ENCODE data around the gene HBEGF. TPM values are rescaled to one million over a fixed set of nuclear protein-coding genes. Genes with fewer than 3 reads are reported as not detected.
A peak's percentile ranks its signal among the peaks of the same experiment; 100 is the strongest.

Gene HBEGF
- total and polyA plus RNA-seq, 7 donors = 4.7 to 17.6 (median 10.9) TPM

DNA sequence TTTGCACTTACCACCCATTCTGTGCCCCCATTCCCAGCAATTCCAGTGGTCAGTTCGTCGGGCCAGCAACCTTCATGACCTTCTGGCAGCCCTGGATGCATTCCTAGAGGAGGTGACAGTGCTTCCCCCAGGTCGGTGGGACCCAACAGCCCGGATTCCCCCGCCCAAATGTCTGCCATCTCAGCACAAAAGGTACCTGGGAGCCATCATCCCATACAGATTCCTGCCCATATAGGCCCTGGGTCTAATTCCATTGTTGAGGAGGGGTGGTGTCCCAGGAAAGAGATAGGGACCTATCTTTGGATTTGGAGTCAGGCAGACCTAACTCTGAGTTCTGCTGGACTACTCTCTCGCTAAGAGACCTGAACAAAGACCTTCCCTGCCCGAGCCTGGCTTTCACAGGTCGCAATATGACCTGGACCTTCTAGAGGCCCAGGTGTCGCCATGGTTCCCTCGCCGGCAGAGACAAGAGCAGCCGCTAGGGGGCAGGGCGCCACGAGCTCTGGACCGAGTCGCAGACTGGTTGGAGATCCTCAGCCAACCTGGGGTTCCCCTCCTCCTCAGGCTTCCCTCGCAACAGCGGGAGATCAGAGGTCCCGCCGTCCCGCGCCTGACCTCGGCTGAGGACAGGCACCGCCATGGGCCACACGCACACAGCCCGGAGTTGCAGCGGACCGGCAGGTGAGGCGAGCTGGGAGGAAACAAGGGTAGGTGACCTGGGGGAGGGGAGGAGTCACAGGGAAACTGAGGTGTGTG is 16.6 kb upstream of the HBEGF start:
- Histone ChIP-seq H3K27ac (no peak overlapping the region), H3K4me3 (peak overlapping the region in 2 of 4 donors; percentile 11 to 29), H3K36me3 (no peaks in the 10 kb centered on the region), H3K4me1 (peaks cover 0 to 7% (median 5%) of the 10 kb centered on the region in 4 donors), H3K9me3 (no peaks in the 10 kb centered on the region), H3K27me3 (no peaks in the 10 kb centered on the region)
- peak; percentile 83 for DNase-seq
- TF ChIP-seq POLR2A (IDR thresholded peaks at IDR 0.05) = no peak
- TF ChIP-seq POLR2AphosphoS5 (IDR thresholded peaks at IDR 0.05) = no peak
- TF ChIP-seq, protein P1, sequence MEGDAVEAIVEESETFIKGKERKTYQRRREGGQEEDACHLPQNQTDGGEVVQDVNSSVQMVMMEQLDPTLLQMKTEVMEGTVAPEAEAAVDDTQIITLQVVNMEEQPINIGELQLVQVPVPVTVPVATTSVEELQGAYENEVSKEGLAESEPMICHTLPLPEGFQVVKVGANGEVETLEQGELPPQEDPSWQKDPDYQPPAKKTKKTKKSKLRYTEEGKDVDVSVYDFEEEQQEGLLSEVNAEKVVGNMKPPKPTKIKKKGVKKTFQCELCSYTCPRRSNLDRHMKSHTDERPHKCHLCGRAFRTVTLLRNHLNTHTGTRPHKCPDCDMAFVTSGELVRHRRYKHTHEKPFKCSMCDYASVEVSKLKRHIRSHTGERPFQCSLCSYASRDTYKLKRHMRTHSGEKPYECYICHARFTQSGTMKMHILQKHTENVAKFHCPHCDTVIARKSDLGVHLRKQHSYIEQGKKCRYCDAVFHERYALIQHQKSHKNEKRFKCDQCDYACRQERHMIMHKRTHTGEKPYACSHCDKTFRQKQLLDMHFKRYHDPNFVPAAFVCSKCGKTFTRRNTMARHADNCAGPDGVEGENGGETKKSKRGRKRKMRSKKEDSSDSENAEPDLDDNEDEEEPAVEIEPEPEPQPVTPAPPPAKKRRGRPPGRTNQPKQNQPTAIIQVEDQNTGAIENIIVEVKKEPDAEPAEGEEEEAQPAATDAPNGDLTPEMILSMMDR (IDR thresholded peaks at IDR 0.05) = peak; percentile 34 to 92 (median 68)
- no peak for TF ChIP-seq EP300 (IDR thresholded peaks at IDR 0.05)
- WGBS, 2 donors = 10 to 12% methylated on average over 29 of the region's 29 CpGs
- intact Hi-C loops (cut with DNase I) = no loop called here

DNA sequence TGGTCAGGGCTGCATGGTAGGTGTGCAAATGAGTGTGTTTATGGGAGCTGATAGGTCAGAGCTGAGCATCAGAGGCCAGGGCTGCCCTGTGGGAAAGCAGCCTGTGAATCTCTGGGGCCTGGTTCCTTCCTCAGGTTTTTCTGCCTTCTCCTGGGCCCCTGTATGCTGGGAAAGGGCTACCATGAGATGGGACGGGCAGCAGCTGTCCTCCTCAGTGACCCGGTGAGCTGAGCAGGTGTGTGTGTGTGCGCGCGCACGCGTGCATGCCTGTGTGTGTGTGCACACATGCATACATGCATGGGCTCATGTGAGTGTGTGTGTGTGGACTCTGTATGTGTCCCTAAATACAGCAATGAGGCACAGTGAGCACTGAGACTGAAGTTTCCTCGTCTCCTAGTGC is 15.9 kb upstream of the HBEGF start:
- 85 to 91% methylated on average over 8 of the region's 8 CpGs for WGBS, 2 donors
- Histone ChIP-seq H3K4me3 (no peak overlapping the region), H3K9me3 (no peaks in the 10 kb centered on the region), H3K36me3 (no peaks in the 10 kb centered on the region), H3K4me1 (peaks cover 0 to 14% (median 10%) of the 10 kb centered on the region in 4 donors), H3K27me3 (no peaks in the 10 kb centered on the region), H3K27ac (no peak overlapping the region)
- intact Hi-C loops (cut with DNase I) = no loop called here
- no peak for DNase-seq
- TF ChIP-seq EP300 (IDR thresholded peaks at IDR 0.05) = no peak
- TF ChIP-seq POLR2A (IDR thresholded peaks at IDR 0.05) = no peak
- TF ChIP-seq, protein P1 (IDR thresholded peaks at IDR 0.05) = no peak
- no peak for TF ChIP-seq POLR2AphosphoS5 (IDR thresholded peaks at IDR 0.05)

DNA sequence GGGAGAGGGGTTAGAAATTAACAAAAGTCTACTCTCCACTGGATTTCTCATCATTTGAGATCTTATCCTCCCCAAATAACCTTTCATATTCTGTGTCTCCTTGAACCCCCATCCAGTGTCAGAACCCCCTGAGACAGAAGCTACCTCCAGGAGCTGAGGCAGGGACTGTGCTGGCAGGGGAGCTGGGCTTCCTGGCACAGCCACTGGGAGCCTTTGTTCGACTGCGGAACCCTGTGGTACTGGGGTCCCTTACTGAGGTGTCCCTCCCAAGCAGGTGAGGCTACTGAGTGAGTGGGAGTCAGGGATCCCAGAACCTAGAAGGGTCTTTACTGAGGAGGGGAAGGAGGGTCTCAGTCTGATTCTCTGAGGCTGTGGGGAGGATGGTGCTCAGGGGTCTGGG is 15.5 kb upstream of the HBEGF start:
- Histone ChIP-seq H3K36me3 (no peaks in the 10 kb centered on the region), H3K27me3 (no peaks in the 10 kb centered on the region), H3K4me3 (no peak overlapping the region), H3K4me1 (peaks cover 0 to 16% (median 12%) of the 10 kb centered on the region in 4 donors), H3K9me3 (no peaks in the 10 kb centered on the region), H3K27ac (no peak overlapping the region)
- DNase-seq = no peak
- intact Hi-C loops (cut with DNase I) = no loop called here
- TF ChIP-seq POLR2AphosphoS5 (IDR thresholded peaks at IDR 0.05) = no peak
- no peak for TF ChIP-seq POLR2A (IDR thresholded peaks at IDR 0.05)
- TF ChIP-seq, protein P1 (IDR thresholded peaks at IDR 0.05) = no peak
- TF ChIP-seq EP300 (IDR thresholded peaks at IDR 0.05) = no peak
- 91 to 95% methylated on average over 2 of the region's 2 CpGs for WGBS, 2 donors

DNA sequence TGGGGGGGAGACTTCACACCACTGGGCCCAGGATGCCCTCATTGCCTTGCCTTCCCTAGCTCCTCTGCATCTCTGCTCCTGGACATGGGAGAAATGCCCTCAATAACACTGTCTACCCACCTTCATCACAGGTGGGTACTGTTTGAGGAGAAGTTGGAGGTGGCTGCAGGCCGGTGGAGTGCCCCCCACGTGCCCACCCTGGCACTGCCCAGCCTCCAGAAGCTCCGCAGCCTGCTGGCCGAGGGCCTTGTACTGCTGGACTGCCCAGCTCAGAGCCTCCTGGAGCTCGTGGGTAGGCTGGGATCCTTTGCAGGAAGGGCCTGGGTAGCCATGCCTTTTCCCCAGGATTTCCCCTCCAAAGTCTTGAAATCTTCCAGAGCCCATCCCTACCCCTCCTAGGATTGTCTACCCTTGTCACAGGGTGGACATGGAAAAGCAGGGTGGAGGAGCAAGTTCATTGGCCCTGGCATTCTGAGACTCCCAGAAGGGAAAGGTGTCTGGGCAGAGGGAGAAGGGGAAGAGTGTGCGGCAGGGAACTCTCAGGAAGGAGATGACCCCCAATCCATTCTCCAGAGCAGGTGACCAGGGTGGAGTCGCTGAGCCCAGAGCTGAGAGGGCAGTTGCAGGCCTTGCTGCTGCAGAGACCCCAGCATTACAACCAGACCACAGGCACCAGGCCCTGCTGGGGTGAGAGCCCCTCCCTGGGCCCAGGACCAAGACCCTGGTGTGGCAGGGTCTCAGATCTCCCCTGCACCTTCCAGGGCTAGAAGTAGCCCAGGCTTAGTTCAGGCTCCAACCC is 14.5 kb upstream of the HBEGF start:
- Histone ChIP-seq H3K27ac (no peak overlapping the region), H3K36me3 (no peaks in the 10 kb centered on the region), H3K4me3 (no peak overlapping the region), H3K27me3 (no peaks in the 10 kb centered on the region), H3K9me3 (no peaks in the 10 kb centered on the region), H3K4me1 (peaks cover 0 to 16% (median 12%) of the 10 kb centered on the region in 4 donors)
- 79 to 89% methylated on average over 7 of the region's 7 CpGs for WGBS, 2 donors
- intact Hi-C loops (cut with DNase I) = no loop called here
- DNase-seq = no peak
- TF ChIP-seq, protein P1 (IDR thresholded peaks at IDR 0.05) = no peak
- TF ChIP-seq POLR2A (IDR thresholded peaks at IDR 0.05) (no peak), EP300 (IDR thresholded peaks at IDR 0.05) (no peak), POLR2AphosphoS5 (IDR thresholded peaks at IDR 0.05) (no peak)
